Measurements from ENCODE around the gene PTGES.

PTGES gene

GRCh38 chr9:129714511-129715061 is 38.3 kb downstream of the PTGES start:
- TF ChIP-seq CTCF (IDR thresholded peaks at IDR 0.05) = no peak

- TF ChIP-seq CTCF (IDR thresholded peaks at IDR 0.05) = no peak
Observed at GRCh38 chr9:129713402-129713679, 39.5 kb downstream of the PTGES start.

- no peak for TF ChIP-seq CTCF (IDR thresholded peaks at IDR 0.05)
Observed at GRCh38 chr9:129712634-129713401, 40.0 kb downstream of the PTGES start.

GRCh38 chr9:129710169-129710453 is 42.7 kb downstream of the PTGES start:
- no peak for TF ChIP-seq CTCF (IDR thresholded peaks at IDR 0.05)

GRCh38 chr9:129709438-129710168 is 43.2 kb downstream of the PTGES start:
- TF ChIP-seq CTCF (IDR thresholded peaks at IDR 0.05) = no peak

- TF ChIP-seq CTCF (IDR thresholded peaks at IDR 0.05) = no peak
Observed at GRCh38 chr9:129708793-129709192, 44.0 kb downstream of the PTGES start.

- no peak for TF ChIP-seq CTCF (IDR thresholded peaks at IDR 0.05)
Observed at GRCh38 chr9:129704807-129705206, 48.0 kb downstream of the PTGES start.
